ENCODE data around the gene PTPRD.

Gene PTPRD

GRCh38 chr9:8457055-8457454 lies 2155.7 kb downstream of the PTPRD start:
- Histone ChIP-seq H2AFZ (ENCODE audit: low read length) (no peak overlapping the region), H3K79me2 (ENCODE audit: insufficient read depth, low read length) (no peaks in the 10 kb centered on the region), H3K9me3 (ENCODE audit: insufficient read depth, low read depth, low read length) (no peaks in the 10 kb centered on the region), H4K20me1 (ENCODE audit: insufficient read depth, low read length, poor library complexity, severe bottlenecking) (no peaks in the 10 kb centered on the region), H3K4me2 (ENCODE audit: low read depth, low read length, poor library complexity, severe bottlenecking) (no peak overlapping the region), H3K4me1 (ENCODE audit: insufficient read depth, low read length, poor library complexity, severe bottlenecking) (no peaks in the 10 kb centered on the region), H3K9me2 (replicated peaks; ENCODE audit: low read depth, low read length) (no peaks in the 10 kb centered on the region), H3K27me3 (ENCODE audit: insufficient read depth, low read length, poor library complexity, severe bottlenecking) (no peaks in the 10 kb centered on the region), H3F3A (ENCODE audit: low read depth) (no peaks in the 10 kb centered on the region), H3K9ac (ENCODE audit: low read depth, low read length, poor library complexity, severe bottlenecking) (no peak overlapping the region), H3K4me3 (ENCODE audit: low read length, poor library complexity, severe bottlenecking) (no peak overlapping the region), H3K36me3 (ENCODE audit: insufficient read depth, low read length) (peaks cover 75% of the 10 kb centered on the region)
- no peak for TF ChIP-seq EZH2phosphoT487 (IDR thresholded peaks at IDR 0.05; ENCODE audit: borderline replicate concordance)

GRCh38 chr9:8456344-8456743 lies 2156.5 kb downstream of the PTPRD start:
- Histone ChIP-seq H3K36me3 (ENCODE audit: insufficient read depth, low read length) (peaks cover 81% of the 10 kb centered on the region), H3K9me3 (ENCODE audit: insufficient read depth, low read depth, low read length) (no peaks in the 10 kb centered on the region), H3K79me2 (ENCODE audit: insufficient read depth, low read length) (no peaks in the 10 kb centered on the region), H2AFZ (ENCODE audit: low read length) (no peak overlapping the region), H3F3A (ENCODE audit: low read depth) (no peaks in the 10 kb centered on the region), H3K27me3 (ENCODE audit: insufficient read depth, low read length, poor library complexity, severe bottlenecking) (no peaks in the 10 kb centered on the region), H4K20me1 (ENCODE audit: insufficient read depth, low read length, poor library complexity, severe bottlenecking) (no peaks in the 10 kb centered on the region), H3K9me2 (replicated peaks; ENCODE audit: low read depth, low read length) (no peaks in the 10 kb centered on the region), H3K9ac (ENCODE audit: low read depth, low read length, poor library complexity, severe bottlenecking) (no peak overlapping the region), H3K4me2 (ENCODE audit: low read depth, low read length, poor library complexity, severe bottlenecking) (no peak overlapping the region), H3K4me3 (ENCODE audit: low read length, poor library complexity, severe bottlenecking) (no peak overlapping the region), H3K4me1 (ENCODE audit: insufficient read depth, low read length, poor library complexity, severe bottlenecking) (no peaks in the 10 kb centered on the region)
- TF ChIP-seq EZH2phosphoT487 (IDR thresholded peaks at IDR 0.05; ENCODE audit: borderline replicate concordance) (no peak), CTCF (conservative IDR thresholded peaks at IDR 0.05; ENCODE audit: low read length) (no peak)

GRCh38 chr9:8450810-8451545 lies 2161.8 kb downstream of the PTPRD start:
- Histone ChIP-seq H3K4me1 (ENCODE audit: insufficient read depth, low read length, poor library complexity, severe bottlenecking) (no peaks in the 10 kb centered on the region), H3K4me2 (ENCODE audit: low read depth, low read length, poor library complexity, severe bottlenecking) (no peak overlapping the region), H3K9me2 (replicated peaks; ENCODE audit: low read depth, low read length) (no peaks in the 10 kb centered on the region), H3K4me3 (ENCODE audit: low read length, poor library complexity, severe bottlenecking) (no peak overlapping the region), H3K9me3 (ENCODE audit: insufficient read depth, low read depth, low read length) (no peaks in the 10 kb centered on the region), H3K27me3 (ENCODE audit: insufficient read depth, low read length, poor library complexity, severe bottlenecking) (no peaks in the 10 kb centered on the region), H3K79me2 (ENCODE audit: insufficient read depth, low read length) (no peaks in the 10 kb centered on the region), H3K9ac (ENCODE audit: low read depth, low read length, poor library complexity, severe bottlenecking) (no peak overlapping the region), H2AFZ (ENCODE audit: low read length) (no peak overlapping the region), H3K36me3 (ENCODE audit: insufficient read depth, low read length) (peaks cover 89% of the 10 kb centered on the region), H3F3A (ENCODE audit: low read depth) (no peaks in the 10 kb centered on the region), H4K20me1 (ENCODE audit: insufficient read depth, low read length, poor library complexity, severe bottlenecking) (no peaks in the 10 kb centered on the region)
- TF ChIP-seq EZH2phosphoT487 (IDR thresholded peaks at IDR 0.05; ENCODE audit: borderline replicate concordance) (no peak), CTCF (conservative IDR thresholded peaks at IDR 0.05; ENCODE audit: low read length) (no peak)

- no peak overlapping the region for H2AFZ ChIP-seq (ENCODE audit: low read length)
- no peaks in the 10 kb centered on the region for H3K9me2 ChIP-seq (replicated peaks; ENCODE audit: low read depth, low read length)
- H3K9me3 ChIP-seq (ENCODE audit: insufficient read depth, low read depth, low read length): no peaks in the 10 kb centered on the region
- no peak overlapping the region for H3K4me3 ChIP-seq (ENCODE audit: low read length, poor library complexity, severe bottlenecking)
- no peak for TF ChIP-seq EZH2phosphoT487 (IDR thresholded peaks at IDR 0.05; ENCODE audit: borderline replicate concordance)
- no peak for TF ChIP-seq CTCF (conservative IDR thresholded peaks at IDR 0.05; ENCODE audit: low read length)
- no peaks in the 10 kb centered on the region for H4K20me1 ChIP-seq (ENCODE audit: insufficient read depth, low read length, poor library complexity, severe bottlenecking)
- no peaks in the 10 kb centered on the region for H3K4me1 ChIP-seq (ENCODE audit: insufficient read depth, low read length, poor library complexity, severe bottlenecking)
- H3K36me3 ChIP-seq (ENCODE audit: insufficient read depth, low read length): peaks cover 81% of the 10 kb centered on the region
- H3K9ac ChIP-seq (ENCODE audit: low read depth, low read length, poor library complexity, severe bottlenecking): no peak overlapping the region
- no peak overlapping the region for H3K4me2 ChIP-seq (ENCODE audit: low read depth, low read length, poor library complexity, severe bottlenecking)
- H3K27me3 ChIP-seq (ENCODE audit: insufficient read depth, low read length, poor library complexity, severe bottlenecking): no peaks in the 10 kb centered on the region
- H3K79me2 ChIP-seq (ENCODE audit: insufficient read depth, low read length): no peaks in the 10 kb centered on the region
- no peaks in the 10 kb centered on the region for H3F3A ChIP-seq (ENCODE audit: low read depth)
Observed at GRCh38 chr9:8448226-8448625, 2164.6 kb downstream of the PTPRD start.

Measured in Loucy (cell line).